Small intestine (tissue), 7 donors: Measurements from ENCODE around the gene TRIM32. TPM values are rescaled to one million over a fixed set of nuclear protein-coding genes. Genes with fewer than 3 reads are reported as not detected.
A peak's percentile ranks its signal among the peaks of the same experiment; 100 is the strongest.

ENCODE experiments used
- DNase-seq, 2 donors: peaks; one replicate each; pipeline versions ENCODE4 v3.0.0 to v3.0.0-alpha.2; 2013
- FAIRE-seq: peaks from 2 replicates; lab custom pipeline; 2012; peaks lifted over from hg19 to GRCh38; lab: Jason Lieb, UNC
- H3K27ac ChIP-seq, 3 donors: one replicate each; pipeline ENCODE4 v1.5.1; 2013; ENCODE audit warnings: low read length in 2 of 3, mild to moderate bottlenecking in 2 of 3, control low read depth in 1 of 3, inconsistent platforms in 1 of 3, low read depth in 1 of 3, moderate library complexity in 1 of 3
- H3K27me3 ChIP-seq, 3 donors: one replicate each; pipeline ENCODE4 v1.6.1; 2013; ENCODE audit warnings: low read length in 3 of 3, inconsistent platforms in 1 of 3; ENCODE audit not compliant: control insufficient read depth in 3 of 3, insufficient read depth in 3 of 3
- H3K36me3 ChIP-seq, 3 donors: one replicate each; pipeline ENCODE4 v1.6.1; 2013; ENCODE audit warnings: low read length in 3 of 3, inconsistent platforms in 1 of 3, low read depth in 1 of 3, mild to moderate bottlenecking in 1 of 3, moderate library complexity in 1 of 3; ENCODE audit not compliant: control insufficient read depth in 3 of 3, insufficient read depth in 2 of 3
- H3K4me1 ChIP-seq, 3 donors: one replicate each; pipeline ENCODE4 v1.6.1; 2013; ENCODE audit warnings: low read length in 2 of 3, inconsistent platforms in 1 of 3, low read depth in 1 of 3, mild to moderate bottlenecking in 1 of 3, moderate library complexity in 1 of 3; ENCODE audit not compliant: control insufficient read depth in 3 of 3, insufficient read depth in 2 of 3
- H3K4me3 ChIP-seq, 3 donors: one replicate each; pipeline ENCODE4 v1.5.1; 2013; ENCODE audit warnings: low read length in 3 of 3, control low read depth in 1 of 3, inconsistent platforms in 1 of 3, low read depth in 1 of 3, mild to moderate bottlenecking in 1 of 3, moderate library complexity in 1 of 3
- H3K9me3 ChIP-seq, 2 donors: one replicate each; pipeline ENCODE4 v1.6.1; 2013; ENCODE audit warnings: low read depth in 1 of 2, low read length in 1 of 2; ENCODE audit not compliant: control insufficient read depth in 2 of 2, insufficient read depth in 1 of 2
- WGBS, 3 donors: extraction: QIAGEN DNeasy Blood & Tissue Kit; methylation state at CpG; one replicate each; pipeline ENCODE4 v1.1.7; 2013; 5-methylcytosine and 5-hydroxymethylcytosine counted together
- polyA plus RNA-seq, 4 donors: library from polyadenylated mRNA; stranded (reverse) in 3 of 4; unstranded in 1 of 4; fragments of 200-250 nt in 3 of 4; fragments of 120-200 nt in 1 of 4; gene quantifications; one replicate each; pipeline versions ENCODE4 v1.2.1 to v1.2.3, GENCODE V29; 2013
- donor health status: healthy with polysubstance abuse.
- donor health status: control.
- donor health status: control.
- donor health status: Bipolar disorder and iron deficiency.
- donor health status: healthy.

The TRIM32 gene
- polyA plus RNA-seq, 4 donors = 3.8 to 44.8 (median 7.0) TPM

GRCh38 chr9:116663581-116663980, 23.5 kb upstream of the TRIM32 start:
- FAIRE-seq (no peak), DNase-seq (peak; percentile 46 to 53)
- H3K4me1 ChIP-seq = peaks cover 0 to 8% (median 0%) of the 10 kb centered on the region in 3 donors
- no peak overlapping the region for H3K4me3 ChIP-seq
- no peaks in the 10 kb centered on the region for H3K27me3 ChIP-seq
- no peaks in the 10 kb centered on the region for H3K9me3 ChIP-seq
- 55 to 85% (median 81%) methylated on average over 1 of the region's 1 CpG for WGBS, 3 donors
- peak overlapping the region in 1 of 3 donors; percentile 76 for H3K27ac ChIP-seq
- H3K36me3 ChIP-seq = no peaks in the 10 kb centered on the region

DNA sequence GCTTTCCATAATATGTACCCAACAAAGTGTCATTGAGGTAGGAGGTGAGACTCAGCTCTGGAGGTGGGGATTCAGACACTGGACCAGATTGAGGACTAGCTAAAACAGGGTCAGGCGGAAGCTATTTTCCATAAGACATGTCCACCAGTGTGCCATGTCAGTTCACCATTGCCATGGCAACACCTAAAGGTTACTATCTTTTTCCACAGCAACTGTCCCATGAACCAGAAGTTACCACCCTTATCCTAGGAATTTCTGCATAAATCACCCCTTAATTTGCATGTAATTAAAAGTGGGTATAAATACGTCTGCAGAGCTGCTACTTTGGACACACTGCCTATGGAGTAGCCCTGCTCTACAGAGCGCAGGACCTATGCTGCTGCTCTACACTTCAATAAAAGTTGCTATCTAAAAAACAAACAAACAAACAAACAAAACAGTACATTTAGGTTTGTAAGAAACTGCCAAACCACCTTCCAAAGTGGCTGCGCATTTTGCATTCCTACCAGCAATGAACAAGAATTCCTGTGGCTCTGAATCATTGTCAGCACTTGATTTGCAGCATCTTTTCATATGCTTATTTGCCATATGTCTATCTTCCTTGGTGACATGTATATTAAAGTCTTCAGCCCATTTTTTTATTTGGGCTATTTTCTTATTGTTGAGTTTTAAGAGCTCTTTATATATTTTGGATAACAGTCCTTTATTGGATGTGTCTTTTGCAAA, 18.0 kb upstream of the TRIM32 start:
- no peak for FAIRE-seq
- WGBS, 3 donors = 93 to 96% (median 95%) methylated on average over 4 of the region's 4 CpGs

DNA sequence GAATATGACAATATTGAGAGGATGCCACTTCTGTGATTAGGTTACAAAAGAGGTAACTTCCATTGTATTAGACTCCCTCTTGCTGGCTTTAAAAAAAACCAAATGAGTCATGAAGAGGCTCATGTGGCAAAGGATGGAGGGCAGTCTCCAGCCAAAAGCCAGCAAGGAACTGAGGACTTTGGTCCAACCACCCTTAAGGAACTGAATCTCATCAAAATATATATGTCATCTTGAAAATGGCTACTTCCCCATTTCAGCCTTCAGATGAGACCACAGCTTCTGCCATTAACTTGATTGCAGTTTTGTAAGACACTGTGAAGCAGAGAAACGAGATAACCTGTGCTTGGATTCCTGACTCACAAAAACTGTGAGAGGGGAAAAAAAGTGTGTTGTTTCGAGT, 15.5 kb upstream of the TRIM32 start:
- Histone ChIP-seq H3K27me3 (no peaks in the 10 kb centered on the region), H3K4me1 (no peaks in the 10 kb centered on the region), H3K4me3 (no peak overlapping the region), H3K36me3 (peaks cover 0 to 2% (median 0%) of the 10 kb centered on the region in 3 donors), H3K9me3 (peaks cover 1 to 25% of the 10 kb centered on the region in 2 donors), H3K27ac (no peak overlapping the region)
- no peak for DNase-seq
- WGBS, 3 donors = 58 to 73% (median 71%) methylated on average over 2 of the region's 2 CpGs
- FAIRE-seq = no peak

More for the DNA sequence above, 18.0 kb upstream of the TRIM32 start:
- no peak overlapping the region for H3K4me3 ChIP-seq
- peaks cover 1 to 7% of the 10 kb centered on the region in 2 donors for H3K9me3 ChIP-seq
- H3K27me3 ChIP-seq = no peaks in the 10 kb centered on the region
- H3K36me3 ChIP-seq = no peaks in the 10 kb centered on the region
- H3K4me1 ChIP-seq = no peaks in the 10 kb centered on the region
- H3K27ac ChIP-seq = no peak overlapping the region
- no peak for DNase-seq

DNA sequence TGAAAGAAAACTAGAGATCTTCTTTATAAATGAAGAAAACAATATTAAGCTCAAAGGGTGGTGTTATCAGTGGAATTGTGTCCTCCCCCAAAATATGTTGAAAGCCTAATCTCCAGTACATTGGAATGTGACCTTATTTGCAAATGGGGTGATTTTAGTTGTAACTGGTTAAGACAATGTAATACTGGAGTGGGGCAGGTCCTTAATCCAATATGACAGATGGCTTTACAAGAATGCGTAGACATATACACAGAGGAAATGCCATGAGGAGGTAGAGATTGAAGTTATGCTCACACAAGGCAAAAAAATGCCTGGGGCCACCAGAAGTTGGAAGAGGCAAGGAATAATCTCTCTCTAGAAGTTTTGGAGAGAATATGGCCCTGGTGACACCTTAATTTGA, 13.7 kb upstream of the TRIM32 start:
- 50 to 87% (median 62%) methylated on average over 1 of the region's 1 CpG for WGBS, 3 donors
- Histone ChIP-seq H3K36me3 (peaks cover 0 to 2% (median 0%) of the 10 kb centered on the region in 3 donors), H3K4me3 (no peak overlapping the region), H3K27ac (no peak overlapping the region), H3K27me3 (no peaks in the 10 kb centered on the region), H3K4me1 (no peaks in the 10 kb centered on the region), H3K9me3 (peaks cover 1 to 25% of the 10 kb centered on the region in 2 donors)
- FAIRE-seq (no peak), DNase-seq (no peak)

DNA sequence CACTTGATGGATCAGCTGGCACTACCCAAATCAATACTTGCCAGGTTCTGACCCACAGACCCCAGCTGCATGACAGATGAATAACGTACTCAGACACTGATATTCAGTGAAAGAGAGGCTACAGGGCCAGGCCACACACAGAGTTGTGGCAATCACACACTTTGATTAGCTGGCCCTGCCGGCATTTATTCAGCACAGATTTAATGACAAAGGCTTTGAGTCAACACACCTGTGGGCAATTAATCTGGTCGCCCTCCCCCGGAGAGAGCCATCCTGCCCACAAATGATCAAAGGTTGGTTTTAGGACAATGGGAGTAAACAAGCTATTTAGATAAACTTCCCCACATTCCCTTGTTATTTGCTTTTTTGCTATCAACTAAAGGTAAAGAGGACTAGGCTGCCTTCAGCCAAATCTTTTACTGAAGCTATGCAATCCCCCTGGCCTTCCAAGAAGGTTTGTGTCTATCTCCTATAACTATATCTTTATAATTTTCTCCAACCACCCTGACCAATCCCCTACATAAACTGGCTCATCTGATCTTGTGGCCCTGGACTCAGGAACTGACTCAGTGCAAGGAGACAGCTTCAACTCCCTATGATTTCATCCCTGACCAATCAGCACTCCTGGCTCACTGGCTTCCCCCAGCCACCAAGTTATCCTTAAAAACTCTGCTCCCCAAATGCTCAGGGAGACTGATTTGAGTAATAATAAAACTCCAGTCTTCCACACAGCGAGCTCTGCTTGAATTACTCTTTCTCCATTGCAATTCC, 12.7 kb upstream of the TRIM32 start:
- Histone ChIP-seq H3K27ac (no peak overlapping the region), H3K27me3 (no peaks in the 10 kb centered on the region), H3K36me3 (peaks cover 0 to 2% (median 0%) of the 10 kb centered on the region in 3 donors), H3K9me3 (peaks cover 1 to 25% of the 10 kb centered on the region in 2 donors), H3K4me1 (no peaks in the 10 kb centered on the region), H3K4me3 (no peak overlapping the region)
- no peak for DNase-seq
- no peak for FAIRE-seq
- 58 to 80% (median 65%) methylated on average over 5 of the region's 5 CpGs for WGBS, 3 donors

DNA sequence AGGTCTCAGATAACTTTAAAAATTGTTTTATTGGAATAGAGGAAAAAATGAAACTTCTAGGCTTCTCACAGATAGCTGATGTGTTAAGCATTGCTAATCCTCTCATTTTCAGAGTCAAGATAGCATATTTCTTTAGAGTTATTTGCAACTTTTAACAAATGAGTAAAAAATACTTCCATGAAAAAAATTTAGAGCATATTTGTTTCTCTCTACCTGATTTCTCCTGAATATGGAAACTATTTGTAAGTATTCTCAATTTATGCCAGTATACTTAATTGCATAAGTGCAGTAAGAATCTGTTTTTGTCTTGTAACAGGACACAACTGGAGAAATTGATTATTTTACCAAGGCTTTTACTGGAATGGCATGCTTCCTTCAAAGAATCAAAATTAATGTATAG, 3.6 kb upstream of the TRIM32 start:
- DNase-seq (no peak), FAIRE-seq (no peak)
- H3K4me3 ChIP-seq = no peak overlapping the region
- H3K36me3 ChIP-seq = no peaks in the 10 kb centered on the region
- H3K4me1 ChIP-seq = peaks cover 2 to 10% (median 7%) of the 10 kb centered on the region in 3 donors
- H3K27me3 ChIP-seq = no peaks in the 10 kb centered on the region
- H3K27ac ChIP-seq = no peak overlapping the region
- H3K9me3 ChIP-seq = no peaks in the 10 kb centered on the region

- DNase-seq (no peak), FAIRE-seq (no peak)
- 70 to 85% (median 75%) methylated on average over 4 of the region's 4 CpGs for WGBS, 3 donors
- H3K27me3 ChIP-seq = no peaks in the 10 kb centered on the region
- peaks cover 6 to 22% (median 19%) of the 10 kb centered on the region in 3 donors for H3K4me1 ChIP-seq
- no peak overlapping the region for H3K4me3 ChIP-seq
- no peaks in the 10 kb centered on the region for H3K9me3 ChIP-seq
- H3K36me3 ChIP-seq = no peaks in the 10 kb centered on the region
- H3K27ac ChIP-seq = no peak overlapping the region
Observed at GRCh38 chr9:116685166-116685565, 1.9 kb upstream of the TRIM32 start.

GRCh38 chr9:116686135-116686534, 970 bp upstream of the TRIM32 start:
- FAIRE-seq (no peak), DNase-seq (peak; percentile 32 to 63)
- no peaks in the 10 kb centered on the region for H3K9me3 ChIP-seq
- H3K36me3 ChIP-seq = no peaks in the 10 kb centered on the region
- H3K27ac ChIP-seq = peak overlapping the region in 1 of 3 donors; percentile 67
- peaks cover 6 to 27% (median 23%) of the 10 kb centered on the region in 3 donors for H3K4me1 ChIP-seq
- H3K4me3 ChIP-seq = peak overlapping the region in 1 of 3 donors; percentile 81
- no peaks in the 10 kb centered on the region for H3K27me3 ChIP-seq
